ENCODE results near the gene AMZ2.
"Not testable (repeated sequence)": the region's sequence is repeated elsewhere in the genome, so short reads cannot be mapped to it uniquely, and the experiment has no call there.

AMZ2 gene

DNA sequence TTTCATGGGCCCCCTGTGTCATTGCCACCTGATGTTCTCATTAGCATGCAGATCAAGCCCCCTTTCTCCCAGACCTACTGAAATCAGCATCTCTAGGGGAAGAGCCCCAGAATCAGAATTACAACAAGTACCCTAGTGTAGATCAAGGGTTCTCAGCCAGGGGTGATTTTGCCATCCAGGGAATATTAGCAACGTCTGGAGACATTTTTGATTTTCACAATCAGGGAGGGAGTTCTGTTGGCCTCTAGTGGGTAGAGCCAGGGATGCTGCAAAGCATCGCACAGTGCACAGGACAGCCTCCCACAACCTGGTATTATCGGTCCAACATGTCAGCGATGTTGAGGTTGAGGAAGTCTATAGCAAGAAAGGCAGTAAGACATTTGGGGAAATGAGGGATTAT, 7.3 kb downstream of the AMZ2 start:
- no peak for DNase-seq

DNA sequence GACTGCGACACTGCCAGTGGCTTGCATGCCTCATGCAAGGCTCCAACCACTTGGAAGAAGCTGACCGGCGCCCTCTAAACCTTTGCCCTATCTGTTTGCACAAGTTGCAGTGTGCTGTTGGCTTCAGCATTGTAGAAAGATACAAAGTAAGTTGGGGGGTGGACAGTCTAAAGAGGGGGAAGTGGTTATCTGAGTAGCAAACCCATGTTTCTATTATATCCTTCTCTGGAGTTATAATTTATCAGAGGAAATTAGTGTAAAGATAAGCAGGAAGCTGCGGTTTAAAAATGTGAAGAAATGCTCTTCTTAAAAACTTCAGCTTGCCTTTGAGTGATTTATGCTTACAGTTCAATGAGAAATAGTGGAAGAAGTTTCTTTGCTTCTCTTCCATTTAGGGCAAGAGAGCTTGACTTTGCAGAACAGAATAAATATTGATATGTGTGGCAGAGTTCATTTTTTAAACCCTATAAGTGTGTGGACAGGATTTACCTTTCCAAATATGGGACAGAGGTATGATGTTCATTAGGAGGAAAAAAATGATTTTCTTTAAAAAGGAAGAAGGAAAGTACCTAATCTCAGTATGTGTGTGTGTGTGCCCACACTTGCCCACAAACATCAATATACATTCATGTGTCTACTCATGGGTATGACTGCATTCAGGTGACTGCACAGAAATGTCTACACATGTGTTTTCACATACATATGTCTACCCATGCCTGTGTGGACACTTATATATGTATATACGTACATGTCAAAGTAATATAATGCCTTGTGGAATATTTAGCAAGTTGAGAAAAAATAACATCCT, 8.1 kb downstream of the AMZ2 start:
- no peak for DNase-seq

- DNase-seq: not testable (repeated sequence)
Measured at GRCh38 chr17:68256701-68257100, 8.9 kb downstream of the AMZ2 start.

DNA sequence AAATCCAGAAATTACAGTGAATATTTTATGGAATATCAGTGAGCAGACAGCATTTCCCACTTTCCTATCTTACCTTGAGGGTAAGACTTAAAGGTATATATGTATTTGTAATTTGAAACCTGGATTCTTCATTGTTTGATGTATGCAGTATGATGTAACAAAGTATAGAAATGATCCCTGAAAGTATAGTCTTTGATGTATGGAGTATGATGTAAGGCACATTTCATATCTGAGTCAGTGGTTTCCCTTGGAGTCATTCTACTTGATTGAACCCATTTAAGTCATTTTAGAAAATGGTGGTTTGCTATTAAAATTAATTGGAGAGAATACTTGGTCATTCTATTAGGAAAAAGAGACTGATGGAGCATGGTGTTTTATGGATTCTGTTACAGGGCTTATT, 10.1 kb downstream of the AMZ2 start:
- no peak for DNase-seq

GRCh38 chr17:68258890-68259647, 11.2 kb downstream of the AMZ2 start:
- DNase-seq: peak; percentile 26

DNA sequence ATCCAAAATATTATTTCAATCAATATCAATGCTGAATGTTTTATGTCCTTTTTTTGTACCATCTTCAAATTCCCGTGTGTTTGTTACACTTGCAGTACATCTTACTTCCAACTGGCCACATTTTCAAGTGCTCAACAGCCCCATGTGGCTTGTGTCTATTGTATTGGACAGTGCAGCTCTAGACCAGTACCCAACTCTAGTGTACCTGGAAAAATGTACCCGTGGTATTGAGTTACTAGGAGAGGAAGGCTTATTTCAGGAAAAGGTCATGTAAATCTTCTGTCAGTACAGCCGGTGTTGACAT, 11.8 kb downstream of the AMZ2 start:
- not testable (repeated sequence) for DNase-seq

GRCh38 chr17:68260051-68260762, 12.4 kb downstream of the AMZ2 start:
- no peak for DNase-seq

DNA sequence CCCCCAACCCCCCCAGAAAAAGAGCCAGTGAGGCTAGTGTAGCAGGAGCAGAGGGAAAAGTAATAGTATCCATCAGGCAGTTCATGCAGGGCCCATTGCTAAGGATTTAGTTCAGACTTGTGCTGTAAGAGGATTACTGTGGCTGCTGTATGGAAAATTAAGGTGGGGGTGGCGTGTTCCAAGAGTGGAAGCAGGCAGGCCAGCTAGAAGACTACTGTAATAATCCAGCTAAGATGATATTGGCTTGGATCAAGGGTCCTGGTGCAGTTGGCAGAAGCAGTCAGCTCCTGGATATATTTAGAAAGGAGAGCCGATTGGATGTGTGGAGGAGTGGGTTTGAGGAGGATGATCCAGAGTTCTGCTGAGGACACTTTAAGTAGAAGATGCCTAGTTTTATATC, 14.6 kb downstream of the AMZ2 start:
- not testable (repeated sequence) for DNase-seq

- DNase-seq: peak; percentile 47
Measured at GRCh38 chr17:68263101-68263681, 15.3 kb downstream of the AMZ2 start.

DNA sequence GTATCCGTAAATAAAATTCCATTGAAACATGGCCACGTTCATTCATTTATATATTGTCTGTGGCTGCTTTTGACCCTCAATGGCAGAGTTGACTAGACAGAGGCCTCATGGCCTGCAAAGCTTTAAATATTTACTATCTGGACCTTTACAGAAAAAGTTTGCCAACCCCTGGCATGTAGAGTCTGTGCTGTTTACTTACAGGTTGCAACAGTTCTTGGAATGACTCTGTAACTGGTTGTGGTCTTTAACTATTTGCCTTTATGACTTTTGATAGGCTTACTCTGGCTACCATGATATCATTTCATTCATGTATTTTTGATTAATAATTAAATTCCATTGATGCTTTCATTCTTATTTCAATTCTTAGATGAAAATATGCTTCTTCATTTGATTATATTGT, 18.0 kb downstream of the AMZ2 start:
- DNase-seq: not testable (repeated sequence)

DNA sequence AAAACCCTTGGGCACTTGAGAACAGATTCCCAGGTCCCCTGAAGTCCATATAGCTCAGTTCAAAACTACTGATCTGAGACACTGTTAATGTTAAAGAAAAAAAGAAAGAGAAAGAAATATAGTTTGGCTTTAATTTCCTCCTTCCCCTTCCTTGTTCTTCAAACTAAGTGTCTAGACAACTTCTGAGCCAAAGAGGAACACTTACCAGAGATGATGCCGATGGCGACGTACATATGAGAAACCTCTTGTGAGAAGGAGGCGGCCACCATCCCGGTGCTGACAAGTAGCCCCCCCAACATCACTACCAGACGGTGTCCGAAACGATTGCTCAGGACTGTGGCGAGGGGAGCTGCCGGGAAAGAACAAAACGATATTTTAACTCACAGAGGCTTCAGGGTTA, 25.9 kb downstream of the AMZ2 start:
- DNase-seq: no peak

- DNase-seq: not testable (repeated sequence)
Measured at GRCh38 chr17:68276339-68276738, 28.5 kb downstream of the AMZ2 start.

DNA sequence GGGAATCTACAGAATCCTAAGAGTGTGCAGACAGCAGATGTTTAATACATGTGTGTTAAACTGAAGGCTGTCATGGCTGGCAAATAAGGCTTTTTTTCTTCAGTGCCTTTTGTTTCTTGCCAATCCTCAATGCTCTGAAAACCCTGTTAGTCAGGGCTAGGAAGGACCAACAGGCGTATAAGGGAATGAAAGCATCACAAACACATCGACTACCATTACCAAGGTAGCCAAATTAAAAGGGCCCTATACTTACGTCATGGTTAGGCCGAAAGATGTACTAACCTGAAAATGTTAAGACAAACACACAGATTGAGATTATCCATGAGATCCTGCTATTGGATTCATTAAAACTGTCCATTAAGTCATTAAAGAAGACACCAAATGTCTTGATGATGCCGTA, 30.0 kb downstream of the AMZ2 start:
- no peak for DNase-seq

DNA sequence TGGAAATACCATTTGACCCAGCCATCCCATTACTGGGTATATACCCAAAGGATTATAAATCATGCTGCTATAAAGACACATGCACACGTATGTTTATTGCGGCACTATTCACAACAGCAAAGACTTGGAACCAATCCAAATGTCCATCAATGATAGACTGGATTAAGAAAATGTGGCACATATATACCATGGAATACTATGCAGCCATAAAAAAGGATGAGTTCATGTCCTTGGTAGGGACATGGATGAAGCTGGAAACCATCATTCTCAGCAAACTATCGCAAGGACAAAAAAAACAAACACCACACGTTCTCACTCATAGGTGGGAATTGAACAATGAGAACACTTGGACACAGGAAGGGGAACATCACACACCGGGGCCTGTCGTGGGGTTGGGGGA, 34.1 kb downstream of the AMZ2 start:
- not testable (repeated sequence) for DNase-seq

GRCh38 chr17:68288375-68288774, 40.5 kb downstream of the AMZ2 start:
- no peak for DNase-seq

GRCh38 chr17:68288804-68289203, 41.0 kb downstream of the AMZ2 start:
- no peak for DNase-seq

- no peak for DNase-seq
Measured at GRCh38 chr17:68289473-68289872, 41.6 kb downstream of the AMZ2 start.

DNA sequence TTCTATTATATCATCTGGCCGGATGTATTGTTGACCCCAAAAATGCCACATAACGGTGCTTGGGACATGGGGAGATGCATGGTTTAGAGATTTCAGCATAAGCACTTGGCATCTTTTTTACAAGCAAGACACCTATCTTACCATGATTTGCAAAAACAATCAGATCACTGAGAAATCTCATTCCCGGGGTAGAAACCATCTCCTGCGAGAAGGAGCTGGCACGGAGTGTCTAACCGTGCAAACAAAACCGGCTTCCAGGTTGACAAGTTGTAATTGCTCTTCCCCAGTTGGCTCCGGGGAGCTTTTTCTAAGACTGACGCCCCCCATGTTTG, 42.1 kb downstream of the AMZ2 start:
- no peak for DNase-seq

GRCh38 chr17:68290268-68290954, 42.6 kb downstream of the AMZ2 start:
- DNase-seq: no peak

GRCh38 chr17:68290955-68291835, 43.4 kb downstream of the AMZ2 start, which contains the start of the genes ARSG and SLC16A6:
Gene ARSG, plus strand, starts transcription at chr17:68291495. Its CDS starts 15,999 bp downstream, at chr17:68307494.
Gene SLC16A6, minus strand, starts transcription at chr17:68291127. Its CDS starts 12,807 bp downstream, at chr17:68278320.
- peak; percentile 30 for DNase-seq

- DNase-seq: peak; percentile 62
Measured at GRCh38 chr17:68291836-68292688, 44.2 kb downstream of the AMZ2 start.

All from fibroblast of skin of right biceps (primary cell).